Astrocyte (in vitro differentiated cells and primary cell): Measurements from ENCODE around the gene TMPO.

Experiments used
- EZH2 ChIP-seq: IDR thresholded peaks from 2 replicates; pipeline ENCODE4 v1.6.1; 2012; ENCODE audit warnings: mild to moderate bottlenecking, low read length, inconsistent platforms; ENCODE audit not compliant: insufficient read depth
- TF ChIP-seq, protein P1 (sequence below): IDR thresholded peaks from 2 replicates; pipeline ENCODE4 v1.5.1; 2011; ENCODE audit warnings: low read depth, mild to moderate bottlenecking, inconsistent platforms, low read length, moderate library complexity; ENCODE audit not compliant: insufficient read depth

DNA sequence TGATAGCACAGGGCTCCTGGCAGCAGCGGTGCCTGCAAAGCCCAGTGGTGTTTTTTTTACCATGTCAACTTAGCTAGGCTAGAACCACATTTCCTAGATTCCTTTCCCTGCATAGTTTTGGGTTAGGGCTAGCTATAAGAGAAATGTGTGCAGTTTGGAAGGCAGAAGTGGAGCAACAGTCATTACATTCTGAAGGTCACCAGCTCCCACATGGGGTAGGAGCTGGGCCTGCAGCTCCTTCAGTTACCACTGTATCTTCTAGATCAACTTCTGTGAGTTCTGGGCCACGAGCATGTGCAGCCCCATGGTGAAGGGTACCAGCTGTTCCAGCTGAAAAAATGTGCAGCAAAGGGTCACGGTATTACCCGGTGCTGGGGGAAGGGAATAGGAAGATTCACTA lies 75.8 kb downstream of the TMPO start:
- TF ChIP-seq, protein P1, sequence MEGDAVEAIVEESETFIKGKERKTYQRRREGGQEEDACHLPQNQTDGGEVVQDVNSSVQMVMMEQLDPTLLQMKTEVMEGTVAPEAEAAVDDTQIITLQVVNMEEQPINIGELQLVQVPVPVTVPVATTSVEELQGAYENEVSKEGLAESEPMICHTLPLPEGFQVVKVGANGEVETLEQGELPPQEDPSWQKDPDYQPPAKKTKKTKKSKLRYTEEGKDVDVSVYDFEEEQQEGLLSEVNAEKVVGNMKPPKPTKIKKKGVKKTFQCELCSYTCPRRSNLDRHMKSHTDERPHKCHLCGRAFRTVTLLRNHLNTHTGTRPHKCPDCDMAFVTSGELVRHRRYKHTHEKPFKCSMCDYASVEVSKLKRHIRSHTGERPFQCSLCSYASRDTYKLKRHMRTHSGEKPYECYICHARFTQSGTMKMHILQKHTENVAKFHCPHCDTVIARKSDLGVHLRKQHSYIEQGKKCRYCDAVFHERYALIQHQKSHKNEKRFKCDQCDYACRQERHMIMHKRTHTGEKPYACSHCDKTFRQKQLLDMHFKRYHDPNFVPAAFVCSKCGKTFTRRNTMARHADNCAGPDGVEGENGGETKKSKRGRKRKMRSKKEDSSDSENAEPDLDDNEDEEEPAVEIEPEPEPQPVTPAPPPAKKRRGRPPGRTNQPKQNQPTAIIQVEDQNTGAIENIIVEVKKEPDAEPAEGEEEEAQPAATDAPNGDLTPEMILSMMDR = no peak
- no peak for TF ChIP-seq EZH2
